Endothelial cell of umbilical vein (primary cell): Measurements from ENCODE around the gene OLFML2B. TPM values are rescaled to one million over a fixed set of nuclear protein-coding genes. Genes with fewer than 3 reads are reported as not detected.

Source experiments
- BruUV-seq: library from RNA; stranded (reverse); fragments of 400-500 nt; replicated peaks from 2 replicates; lab custom pipeline; 2021; lab: Mats Ljungman, UMichigan
- CTCF ChIA-PET: fragments of 300-600, 350-600 bp; sonication (Branson Sonifier 250); formaldehyde crosslinking; loops from one replicate; lab custom pipeline; 2021; ENCODE audit warnings: antibody characterized with exemption, inconsistent platforms; lab: Charles Lee
- POLR2A ChIA-PET: fragments of 300-600, 350-600 bp; sonication (Branson Sonifier 250); formaldehyde crosslinking; loops from one replicate; lab custom pipeline; 2021; ENCODE audit warnings: antibody characterized with exemption, inconsistent platforms; lab: Charles Lee
- DNase-seq: peaks from one replicate; pipeline ENCODE4 v3.0.0-alpha.2; 2011; ENCODE audit warnings: low read depth, low spot score
- FAIRE-seq: peaks from 2 replicates; lab custom pipeline; 2011; peaks lifted over from hg19 to GRCh38; lab: Jason Lieb, UNC
- H2AFZ ChIP-seq: 2 replicates; pipeline ENCODE4 v1.6.0; 2012; ENCODE audit warnings: low read depth, low read length, control low read depth, inconsistent platforms
- H3K27ac ChIP-seq: 2 replicates; pipeline ENCODE4 v1.5.1; 2011; ENCODE audit warnings: low read depth, mild to moderate bottlenecking, control low read depth, low read length, moderate library complexity; ENCODE audit not compliant: insufficient read depth
- H3K27me3 ChIP-seq, 2 experiments: 2 replicates each; pipeline versions ENCODE4 v1.6.0 to v1.6.1; 2011; ENCODE audit warnings: low read length in 2 of 2, mixed read lengths in 1 of 2; ENCODE audit not compliant: control insufficient read depth in 2 of 2, insufficient read depth in 2 of 2
- H3K36me3 ChIP-seq, 2 experiments: 2 replicates in 1 of 2; 3 replicates in 1 of 2; pipeline ENCODE4 v1.5.1; 2011; ENCODE audit warnings: low read length in 2 of 2, mild to moderate bottlenecking in 1 of 2, moderate library complexity in 1 of 2; ENCODE audit not compliant: control insufficient read depth in 2 of 2, insufficient read depth in 2 of 2; ENCODE audit errors: extremely low read depth in 1 of 2
- H3K4me1 ChIP-seq: 3 replicates; pipeline ENCODE4 v1.5.1; 2011; ENCODE audit warnings: mild to moderate bottlenecking, low read length; ENCODE audit not compliant: control insufficient read depth, insufficient read depth; ENCODE audit errors: extremely low read depth
- H3K4me2 ChIP-seq: 2 replicates; pipeline ENCODE4 v1.6.1; 2011; ENCODE audit warnings: low read length, control low read depth, mixed read lengths; ENCODE audit not compliant: insufficient read depth
- H3K4me3 ChIP-seq, 3 experiments: fragments of 200-600 bp in 1 of 3; sonication (generic), shearing (Covaris generic) in 1 of 3; replicated peaks in 1 of 3; 2 replicates each; pipeline ENCODE4 v1.5.1; 2011 to 2016; ENCODE audit warnings: control low read depth in 3 of 3, low read length in 3 of 3, mild to moderate bottlenecking in 2 of 3, inconsistent platforms in 1 of 3, low read depth in 1 of 3, moderate library complexity in 1 of 3; ENCODE audit not compliant: insufficient read depth in 1 of 3
- H3K79me2 ChIP-seq: 2 replicates; pipeline ENCODE4 v1.6.0; 2012; ENCODE audit warnings: low read length, inconsistent platforms; ENCODE audit not compliant: control insufficient read depth, insufficient read depth
- H3K9ac ChIP-seq: replicated peaks from 2 replicates; pipeline ENCODE3; 2011; ENCODE audit warnings: low read length, control low read depth; ENCODE audit not compliant: insufficient read depth; ENCODE audit errors: extremely low read depth
- H3K9me1 ChIP-seq: replicated peaks from 3 replicates; pipeline ENCODE4 v1.6.0; 2011; ENCODE audit warnings: mild to moderate bottlenecking, low read length; ENCODE audit not compliant: control insufficient read depth, insufficient read depth; ENCODE audit errors: extremely low read depth
- H3K9me3 ChIP-seq: replicated peaks from 2 replicates; pipeline ENCODE4 v1.5.1; 2012; ENCODE audit warnings: low read length, inconsistent platforms; ENCODE audit not compliant: control insufficient read depth, insufficient read depth
- H4K20me1 ChIP-seq: replicated peaks from 2 replicates; pipeline ENCODE3; 2011; ENCODE audit warnings: mild to moderate bottlenecking, low read length; ENCODE audit not compliant: control insufficient read depth, insufficient read depth; ENCODE audit errors: extremely low read depth
- CTCF ChIP-seq, 2 donors: IDR thresholded peaks; 1 replicate in 1 of 2; 2 replicates in 1 of 2; pipeline ENCODE4 v1.5.1; 2011; ENCODE audit warnings: low read length in 2 of 2, mild to moderate bottlenecking in 2 of 2, moderate library complexity in 2 of 2, control low read depth in 1 of 2, inconsistent platforms in 1 of 2, low read depth in 1 of 2; ENCODE audit not compliant: insufficient read depth in 1 of 2; ENCODE audit errors: extremely low read depth in 1 of 2
- EZH2 ChIP-seq: IDR thresholded peaks from 2 replicates; pipeline ENCODE4 v1.6.1; 2012; ENCODE audit warnings: borderline replicate concordance, low read depth, mild to moderate bottlenecking, moderate library complexity, low read length, inconsistent platforms; ENCODE audit not compliant: severe bottlenecking
- FOS ChIP-seq: IDR thresholded peaks from 2 replicates; pipeline ENCODE4 v1.6.1; 2011; ENCODE audit warnings: mild to moderate bottlenecking, low read length, moderate library complexity, borderline replicate concordance; ENCODE audit not compliant: insufficient read depth
- GATA2 ChIP-seq: IDR thresholded peaks from 2 replicates; pipeline ENCODE4 v1.7.0; 2011; ENCODE audit warnings: low read depth, mild to moderate bottlenecking, moderate library complexity, mixed read lengths, low read length; ENCODE audit not compliant: insufficient read length, insufficient read depth
- JUN ChIP-seq: IDR thresholded peaks from 2 replicates; pipeline ENCODE4 v1.6.1; 2011; ENCODE audit warnings: borderline replicate concordance, low read depth; ENCODE audit not compliant: insufficient read length, insufficient read depth
- MAX ChIP-seq: IDR thresholded peaks from 2 replicates; pipeline ENCODE4 v1.6.1; 2011; ENCODE audit not compliant: insufficient read depth, insufficient read length
- MYC ChIP-seq: IDR thresholded peaks from one replicate; pipeline ENCODE4 v1.6.1; 2011; ENCODE audit warnings: mild to moderate bottlenecking, low read depth, low read length
- POLR2A ChIP-seq: IDR thresholded peaks from 2 replicates; pipeline ENCODE4 v1.6.1; 2012; ENCODE audit warnings: low read depth, mild to moderate bottlenecking, control low read depth, low read length
- POLR2AphosphoS5 ChIP-seq: IDR thresholded peaks from 2 replicates; pipeline ENCODE4 v1.6.1; 2012; ENCODE audit warnings: low read depth, mild to moderate bottlenecking, control low read depth, low read length, moderate library complexity; ENCODE audit not compliant: insufficient read depth
- dilution Hi-C: fragments of 300-500 bp; cut with MboI; formaldehyde crosslinking; loops from one replicate; pipeline ENCODE4 v1.15.0; 2019; ENCODE audit warnings: low sequenced_read_pairs; ENCODE audit not compliant: extremely low pct_ligation_motif_present
- intact Hi-C: fragments of 100-400 bp; cut with micrococcal nuclease; formaldehyde crosslinking; loops from one replicate; pipeline ENCODE4 v1.10.0; 2022
- polyA plus RNA-seq, 4 experiments: library from polyadenylated mRNA; depleted of rRNA in 3 of 4; stranded (reverse) in 3 of 4; unstranded in 1 of 4; fragments of >200 nt; gene quantifications; 2 replicates each; pipeline versions ENCODE4 v1.2.1 to v1.2.3, GENCODE V29; 2011 to 2012; ENCODE audit warnings: missing spikeins in 1 of 4
- total RNA-seq: library from RNA; stranded (reverse); gene quantifications from 2 replicates; pipeline ENCODE4 v1.2.3, GENCODE V29; 2021

Gene OLFML2B
- total and polyA plus RNA-seq, 2 donors (not counting 3 experiments of a cell fraction or from before 2014, with no cell fraction given): 0.58 to 0.62 TPM

DNA sequence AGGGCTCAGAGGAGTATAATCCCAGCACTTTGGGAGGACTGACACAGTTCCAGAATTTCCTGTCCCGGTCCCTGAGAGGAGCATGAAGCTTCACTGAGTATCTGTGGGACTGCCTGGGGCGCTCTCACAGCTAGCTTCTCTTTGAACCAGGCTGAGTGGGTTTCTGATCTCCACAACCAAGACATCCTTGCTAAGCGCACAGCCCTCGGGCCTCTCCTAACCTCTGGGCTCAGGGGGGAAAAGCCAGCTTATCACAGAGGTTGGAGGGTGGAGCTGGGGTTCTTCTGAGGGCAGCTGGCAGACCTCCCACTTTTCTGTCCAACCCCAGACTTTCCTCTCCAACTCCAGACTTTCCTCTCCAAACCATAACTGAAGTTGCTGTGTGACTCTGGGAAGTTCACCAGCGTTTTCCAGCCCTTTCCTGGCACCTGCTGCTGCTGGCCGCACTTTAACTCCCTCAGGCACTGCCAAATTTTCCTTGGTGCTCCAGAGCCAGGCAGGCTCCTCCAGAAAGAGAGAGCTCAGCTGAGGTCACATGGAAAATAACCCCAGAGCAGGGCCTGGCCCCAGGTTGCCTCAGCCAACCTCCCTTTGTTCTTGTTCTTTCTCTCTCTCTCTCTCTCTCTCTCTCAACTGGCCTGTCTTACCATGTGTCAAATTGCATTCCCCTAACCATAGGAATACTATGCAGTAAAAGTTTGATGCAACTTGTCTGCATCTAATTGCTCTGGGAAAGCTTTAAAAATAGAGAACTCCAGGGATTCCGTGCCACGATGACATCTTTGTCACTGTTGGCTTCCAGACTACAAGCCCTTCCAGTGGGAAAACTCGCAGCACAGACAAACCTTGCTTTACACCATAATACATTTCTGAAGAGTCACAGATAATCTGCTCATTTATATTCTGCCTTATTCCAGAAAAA is 49.5 kb downstream of the OLFML2B start:
- ChIA-PET POLR2A (interaction anchor here (0.6 kb wide), 1 partner anchor 213 kb away, joined by 4 read pairs; no protein-coding TSS in a partner anchor), CTCF (interaction anchor here (1.3 kb wide), 1 partner anchor 44 kb away, joined by 3 read pairs; no protein-coding TSS in a partner anchor)
- H3K4me1 ChIP-seq: no peaks in the 10 kb centered on the region
- no peak overlapping the region for H3K9ac ChIP-seq
- dilution Hi-C loops: no loop called here
- H3K79me2 ChIP-seq: no peaks in the 10 kb centered on the region
- DNase-seq (no peak), FAIRE-seq (no peak)
- H3K36me3 ChIP-seq: no peaks in the 10 kb centered on the region
- no peaks in the 10 kb centered on the region for H3K9me1 ChIP-seq
- intact Hi-C loops: no loop called here
- peaks cover 4 to 6% of the 10 kb centered on the region in 2 experiments for H3K27me3 ChIP-seq
- H3K4me2 ChIP-seq: no peak overlapping the region
- H2AFZ ChIP-seq: no peak overlapping the region
- H3K27ac ChIP-seq: no peak overlapping the region
- no peaks in the 10 kb centered on the region for H4K20me1 ChIP-seq
- no peak overlapping the region for H3K4me3 ChIP-seq
- no TSS peak for BruUV-seq
- no peak for TF ChIP-seq POLR2AphosphoS5
- TF ChIP-seq FOS: no peak
- TF ChIP-seq GATA2: no peak
- TF ChIP-seq CTCF (IDR thresholded peaks at IDR 0.05; ENCODE audit: extremely low read depth in 1 of 2, insufficient read depth in 1 of 2, low read depth in 1 of 2, low read length in 2 of 2): no peak
- TF ChIP-seq EZH2: no peak
- TF ChIP-seq MAX: no peak
- TF ChIP-seq POLR2A: no peak
- TF ChIP-seq MYC: no peak
- no peak for TF ChIP-seq JUN
- no peaks in the 10 kb centered on the region for H3K9me3 ChIP-seq
